ENCODE measurements around the gene IRF3.
"Not testable (repeated sequence)": the region's sequence is repeated elsewhere in the genome, so short reads cannot be mapped to it uniquely, and the experiment has no call there.

IRF3 gene

DNA sequence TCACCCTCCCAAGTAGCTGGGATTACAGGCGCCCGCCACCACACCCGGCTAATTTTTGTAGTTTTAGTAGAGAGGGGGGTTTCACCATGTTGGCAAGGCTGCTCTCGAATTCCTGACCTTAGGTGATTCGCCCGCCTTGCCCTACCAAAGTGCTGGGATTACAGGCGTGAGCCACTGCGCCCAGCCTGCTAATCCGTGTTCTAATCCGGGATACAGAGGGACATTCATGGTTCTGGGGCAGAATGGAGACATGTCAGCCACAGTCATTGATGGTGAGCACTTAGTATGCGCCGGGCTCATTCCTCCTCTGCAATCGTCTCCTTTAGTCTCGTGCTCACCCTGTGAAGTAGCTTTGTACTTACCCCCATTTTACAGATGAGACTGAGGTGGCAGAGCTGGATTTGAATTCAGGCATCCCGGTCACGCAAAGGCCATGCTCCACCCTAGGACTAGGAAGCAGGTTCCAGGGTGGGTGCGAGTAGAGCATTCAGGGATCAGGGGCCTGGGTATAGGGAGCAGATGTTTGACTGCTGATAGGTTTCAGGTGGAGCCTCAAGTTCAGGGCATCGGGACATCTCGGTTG is 34.0 kb downstream of the IRF3 start:
- no peak for DNase-seq (ENCODE audit: low read depth)
- H3K4me3 ChIP-seq (replicated peaks; ENCODE audit: low read depth, low read length) = no peak overlapping the region
- TF ChIP-seq, protein P1, sequence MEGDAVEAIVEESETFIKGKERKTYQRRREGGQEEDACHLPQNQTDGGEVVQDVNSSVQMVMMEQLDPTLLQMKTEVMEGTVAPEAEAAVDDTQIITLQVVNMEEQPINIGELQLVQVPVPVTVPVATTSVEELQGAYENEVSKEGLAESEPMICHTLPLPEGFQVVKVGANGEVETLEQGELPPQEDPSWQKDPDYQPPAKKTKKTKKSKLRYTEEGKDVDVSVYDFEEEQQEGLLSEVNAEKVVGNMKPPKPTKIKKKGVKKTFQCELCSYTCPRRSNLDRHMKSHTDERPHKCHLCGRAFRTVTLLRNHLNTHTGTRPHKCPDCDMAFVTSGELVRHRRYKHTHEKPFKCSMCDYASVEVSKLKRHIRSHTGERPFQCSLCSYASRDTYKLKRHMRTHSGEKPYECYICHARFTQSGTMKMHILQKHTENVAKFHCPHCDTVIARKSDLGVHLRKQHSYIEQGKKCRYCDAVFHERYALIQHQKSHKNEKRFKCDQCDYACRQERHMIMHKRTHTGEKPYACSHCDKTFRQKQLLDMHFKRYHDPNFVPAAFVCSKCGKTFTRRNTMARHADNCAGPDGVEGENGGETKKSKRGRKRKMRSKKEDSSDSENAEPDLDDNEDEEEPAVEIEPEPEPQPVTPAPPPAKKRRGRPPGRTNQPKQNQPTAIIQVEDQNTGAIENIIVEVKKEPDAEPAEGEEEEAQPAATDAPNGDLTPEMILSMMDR (IDR thresholded peaks at IDR 0.05; ENCODE audit: low read length, missing control alignments) = no peak

DNA sequence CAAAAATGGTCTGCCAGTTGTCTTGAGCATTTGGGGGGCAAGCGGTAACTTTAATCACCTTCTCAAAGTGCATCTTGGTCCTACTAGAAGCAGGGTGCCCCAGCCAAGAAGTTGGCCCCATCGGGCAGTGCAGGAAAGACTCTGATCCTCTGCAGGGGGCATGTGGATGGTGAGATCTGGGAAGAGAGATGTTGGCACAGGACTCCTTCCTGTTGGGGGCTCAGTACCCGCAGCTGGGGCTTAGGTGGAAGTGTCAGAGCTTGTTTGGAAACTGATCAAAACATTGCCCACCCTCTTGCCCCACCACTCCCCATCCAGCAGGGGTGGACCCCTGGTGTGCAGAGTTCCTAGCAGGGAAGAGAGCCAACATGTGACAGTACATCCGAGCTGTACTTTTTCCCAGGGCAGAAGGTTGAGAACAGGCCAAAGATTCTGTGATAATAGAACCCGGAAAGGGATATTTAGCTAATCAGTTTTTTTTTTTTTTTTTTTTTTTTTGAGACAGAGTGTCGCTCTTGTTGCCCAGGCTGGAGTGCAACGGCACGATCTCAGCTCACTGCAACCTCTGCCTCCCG is 34.6 kb downstream of the IRF3 start:
- TF ChIP-seq, protein P1 (IDR thresholded peaks at IDR 0.05; ENCODE audit: low read length, missing control alignments) = no peak
- no peak for DNase-seq (ENCODE audit: low read depth)
- H3K4me3 ChIP-seq (replicated peaks; ENCODE audit: low read depth, low read length) = no peak overlapping the region

DNA sequence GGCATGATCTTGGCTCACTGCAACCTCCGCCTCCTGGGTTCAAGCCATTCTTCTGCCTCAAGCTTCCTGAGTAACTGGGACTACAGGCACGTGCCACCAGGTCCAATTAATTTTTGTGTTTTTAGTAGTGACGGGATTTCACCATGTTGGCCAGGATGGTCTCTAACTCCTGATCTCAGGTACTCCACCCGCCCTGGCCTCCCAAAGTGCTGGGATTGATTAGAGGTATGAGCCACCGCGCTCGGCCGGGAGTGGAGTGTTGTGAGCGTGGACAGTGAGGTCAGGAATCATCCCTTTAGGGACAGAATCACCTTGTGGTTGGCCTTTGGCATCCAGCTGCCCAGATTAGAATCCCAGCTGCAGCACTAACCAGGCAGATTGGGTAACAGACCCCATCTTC is 36.0 kb downstream of the IRF3 start:
- H3K4me3 ChIP-seq (replicated peaks; ENCODE audit: low read depth, low read length) = no peak overlapping the region
- no peak for DNase-seq (ENCODE audit: low read depth)
- TF ChIP-seq, protein P1 (IDR thresholded peaks at IDR 0.05; ENCODE audit: low read length, missing control alignments) = no peak

DNA sequence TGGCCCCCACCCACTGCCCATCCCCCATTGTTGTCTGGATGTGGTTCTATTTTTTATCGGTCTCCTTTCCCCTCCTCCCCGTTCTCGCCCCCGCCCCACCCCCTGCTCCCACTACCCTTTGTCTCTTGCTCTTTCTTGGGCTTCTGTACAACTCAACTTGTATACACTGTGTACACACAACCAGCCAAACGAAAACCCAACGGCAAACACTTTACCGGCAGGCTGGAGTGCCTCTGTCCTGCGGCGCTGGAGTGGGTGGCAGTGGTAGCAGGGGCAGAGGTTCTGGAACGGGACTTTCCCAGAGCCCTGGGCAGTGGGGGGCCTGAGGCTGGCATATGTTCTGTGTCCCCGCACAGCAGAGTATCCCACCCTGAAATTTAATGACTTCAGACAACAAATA is 39.4 kb downstream of the IRF3 start:
- DNase-seq (ENCODE audit: low read depth) = no peak
- TF ChIP-seq, protein P1 (IDR thresholded peaks at IDR 0.05; ENCODE audit: low read length, missing control alignments) = no peak
- H3K4me3 ChIP-seq (replicated peaks; ENCODE audit: low read depth, low read length) = no peak overlapping the region

DNA sequence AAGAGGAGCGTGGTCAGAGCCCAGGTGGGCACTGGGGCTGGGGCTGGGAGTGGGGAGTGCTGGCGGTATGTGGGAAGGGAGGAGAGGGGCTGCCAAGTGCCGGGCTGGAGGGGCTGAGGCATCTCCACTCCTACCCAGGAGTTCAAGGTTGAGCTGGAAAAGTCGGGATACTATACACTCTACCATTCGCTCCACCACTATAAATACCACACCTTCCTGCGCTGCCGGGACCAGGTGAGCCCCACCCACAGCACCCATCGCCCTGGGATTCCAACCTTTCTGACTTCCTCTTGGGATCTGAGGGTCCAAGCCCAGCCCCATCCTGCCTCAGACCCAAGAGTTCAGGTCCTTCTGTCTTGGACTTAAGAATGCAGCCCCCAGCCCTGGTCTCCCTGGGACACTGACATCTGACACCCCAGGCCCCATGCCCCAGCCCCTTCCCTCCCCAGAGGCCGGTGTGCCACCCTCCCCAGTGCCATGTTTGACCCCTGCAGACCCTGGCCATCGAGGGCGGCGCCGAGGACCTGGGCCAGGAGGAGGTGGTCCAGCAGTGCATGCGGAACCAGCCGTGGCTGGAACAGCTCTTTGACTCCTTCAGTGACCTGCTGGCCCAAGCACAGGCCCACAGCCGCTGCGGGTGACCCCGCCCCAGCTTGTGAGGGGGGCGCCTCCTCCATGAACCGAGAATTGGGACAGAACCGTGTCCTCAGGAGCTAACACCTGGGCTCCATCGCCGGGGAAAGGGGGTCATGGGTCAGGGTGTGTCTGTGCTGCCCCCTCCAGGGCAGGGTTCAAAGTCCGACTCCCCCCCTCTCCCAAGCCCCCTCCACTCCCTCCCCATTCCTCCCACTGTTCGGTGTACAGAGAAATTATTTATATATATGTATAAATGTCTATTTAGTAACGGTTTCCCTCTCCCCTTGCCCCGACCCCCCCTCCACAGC is 40.4 kb downstream of the IRF3 start:
- DNase-seq (ENCODE audit: low read depth) = no peak
- H3K4me3 ChIP-seq (replicated peaks; ENCODE audit: low read depth, low read length) = no peak overlapping the region
- TF ChIP-seq, protein P1 (IDR thresholded peaks at IDR 0.05; ENCODE audit: low read length, missing control alignments) = no peak

DNA sequence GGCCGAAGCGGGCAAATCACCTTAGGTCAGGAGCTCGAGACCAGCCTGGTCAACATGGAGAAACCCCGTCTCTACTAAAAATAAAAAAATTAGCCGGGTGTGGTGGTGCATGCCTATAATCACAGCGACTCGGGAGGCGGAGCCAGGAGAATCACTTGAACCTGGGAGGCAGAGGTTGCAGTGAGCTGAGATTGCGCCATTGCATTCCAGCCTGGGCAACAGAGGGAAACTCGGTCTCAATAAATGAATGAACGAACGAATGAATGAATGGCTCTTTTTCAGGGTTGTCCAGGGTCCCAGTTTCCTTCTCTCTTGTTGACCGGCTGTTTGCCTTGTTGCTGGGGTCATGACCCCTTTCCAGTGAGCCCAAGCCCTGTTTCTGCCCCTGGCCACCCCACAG is 47.8 kb downstream of the IRF3 start:
- DNase-seq (ENCODE audit: low read depth); H3K4me3 ChIP-seq (replicated peaks; ENCODE audit: low read depth, low read length): not testable (repeated sequence)

DNA sequence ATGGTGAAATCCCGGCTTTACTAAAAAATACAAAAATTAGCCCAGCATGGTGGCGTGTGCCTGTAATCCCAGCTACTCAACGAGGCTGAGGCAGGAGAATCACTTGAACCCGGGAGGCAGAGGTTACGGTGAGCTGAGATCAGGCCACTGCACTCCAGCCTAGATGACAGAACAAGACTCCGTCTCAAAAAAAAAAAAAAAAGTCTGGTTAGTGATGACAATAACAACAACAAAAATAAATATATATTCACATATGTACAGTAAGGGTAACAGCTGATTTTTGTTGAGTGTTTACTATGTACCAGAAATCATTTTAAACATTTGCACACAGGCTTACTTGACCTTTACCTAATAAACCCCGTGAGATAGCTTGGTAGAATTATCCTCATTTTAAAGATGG is 48.7 kb downstream of the IRF3 start:
- H3K4me3 ChIP-seq (replicated peaks; ENCODE audit: low read depth, low read length) = no peak overlapping the region
- TF ChIP-seq, protein P1 (IDR thresholded peaks at IDR 0.05; ENCODE audit: low read length, missing control alignments) = no peak
- DNase-seq (ENCODE audit: low read depth) = no peak

All from fibroblast of pulmonary artery (primary cell).